Measurements from ENCODE around the gene SCG5.
A peak's percentile ranks its signal among the peaks of the same experiment; 100 is the strongest.

SCG5 gene

GRCh38 chr15:32651229-32651837 lies 9.8 kb downstream of the SCG5 start:
- H3K9me3 Mint-ChIP-seq, result no peaks in the 10 kb centered on the region

GRCh38 chr15:32652178-32652577 lies 10.7 kb downstream of the SCG5 start:
- H3K9me3 Mint-ChIP-seq, result no peaks in the 10 kb centered on the region
- H3K4me1 Mint-ChIP-seq, result no peaks in the 10 kb centered on the region
- no peak overlapping the region for H3K27ac Mint-ChIP-seq
- H3K36me3 Mint-ChIP-seq, result peaks cover 11% of the 10 kb centered on the region
- DNase-seq (ENCODE audit: low spot score in 2 of 2), result no peak
- H3K4me3 Mint-ChIP-seq, result no peak overlapping the region
- no peak for ATAC-seq

More at GRCh38 chr15:32651229-32651837, 9.8 kb downstream of the SCG5 start:
- peak; percentile 20 to 68 for DNase-seq (ENCODE audit: low spot score in 2 of 2)
- peak; percentile 65 for ATAC-seq
- H3K4me1 Mint-ChIP-seq, result no peaks in the 10 kb centered on the region
- peaks cover 11% of the 10 kb centered on the region for H3K36me3 Mint-ChIP-seq
- H3K4me3 Mint-ChIP-seq, result no peak overlapping the region
- H3K27ac Mint-ChIP-seq, result no peak overlapping the region

GRCh38 chr15:32656091-32656490 lies 14.6 kb downstream of the SCG5 start:
- no peak for ATAC-seq
- H3K9me3 Mint-ChIP-seq, result no peaks in the 10 kb centered on the region
- no peak for DNase-seq (ENCODE audit: low spot score in 2 of 2)
- H3K4me1 Mint-ChIP-seq, result peaks cover 7% of the 10 kb centered on the region
- no peaks in the 10 kb centered on the region for H3K36me3 Mint-ChIP-seq
- H3K27ac Mint-ChIP-seq, result no peak overlapping the region
- no peak overlapping the region for H3K4me3 Mint-ChIP-seq

DNA sequence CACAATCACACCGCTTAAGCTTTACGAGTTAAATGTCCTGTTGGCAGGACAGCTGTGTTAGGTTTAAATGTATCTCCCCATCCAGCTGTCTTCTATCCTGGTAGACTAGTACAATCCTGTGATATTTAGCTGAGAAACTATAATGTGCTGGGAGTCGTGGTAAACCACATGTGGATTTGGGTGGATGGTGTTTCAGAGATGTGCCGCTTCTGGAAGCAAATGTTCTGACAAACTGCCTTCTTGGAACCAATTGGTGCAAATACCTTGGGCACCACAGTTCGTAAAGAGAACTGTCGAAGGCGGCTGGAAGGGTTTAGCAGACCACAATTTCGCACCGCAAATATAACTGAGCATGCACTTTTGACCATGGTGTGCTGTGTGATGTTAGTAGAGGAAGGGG lies 15.0 kb downstream of the SCG5 start:
- Mint-ChIP-seq H3K4me3 (no peak overlapping the region), H3K27ac (no peak overlapping the region), H3K36me3 (no peaks in the 10 kb centered on the region), H3K4me1 (peaks cover 7% of the 10 kb centered on the region), H3K9me3 (no peaks in the 10 kb centered on the region)
- ATAC-seq, result no peak
- DNase-seq (ENCODE audit: low spot score in 2 of 2), result no peak

- DNase-seq (ENCODE audit: low spot score in 2 of 2) (no peak), ATAC-seq (peak; percentile 42)
- Mint-ChIP-seq H3K9me3 (no peaks in the 10 kb centered on the region), H3K4me3 (no peak overlapping the region), H3K4me1 (peaks cover 9% of the 10 kb centered on the region), H3K27ac (peak overlapping the region; percentile 15), H3K36me3 (no peaks in the 10 kb centered on the region)
Measured at GRCh38 chr15:32657198-32657883, 15.8 kb downstream of the SCG5 start.

- ATAC-seq (no peak), DNase-seq (ENCODE audit: low spot score in 2 of 2) (no peak)
- Mint-ChIP-seq H3K9me3 (no peaks in the 10 kb centered on the region), H3K36me3 (no peaks in the 10 kb centered on the region), H3K27ac (peak overlapping the region; percentile 15), H3K4me1 (peaks cover 15% of the 10 kb centered on the region), H3K4me3 (no peak overlapping the region)
Measured at GRCh38 chr15:32657941-32658340, 16.4 kb downstream of the SCG5 start.

GRCh38 chr15:32659340-32660155 lies 18.0 kb downstream of the SCG5 start:
- H3K27ac Mint-ChIP-seq, result no peak overlapping the region
- peaks cover 15% of the 10 kb centered on the region for H3K4me1 Mint-ChIP-seq
- no peak overlapping the region for H3K4me3 Mint-ChIP-seq
- ATAC-seq, result no peak
- no peak for DNase-seq (ENCODE audit: low spot score in 2 of 2)
- H3K36me3 Mint-ChIP-seq, result no peaks in the 10 kb centered on the region
- H3K9me3 Mint-ChIP-seq, result no peaks in the 10 kb centered on the region

DNA sequence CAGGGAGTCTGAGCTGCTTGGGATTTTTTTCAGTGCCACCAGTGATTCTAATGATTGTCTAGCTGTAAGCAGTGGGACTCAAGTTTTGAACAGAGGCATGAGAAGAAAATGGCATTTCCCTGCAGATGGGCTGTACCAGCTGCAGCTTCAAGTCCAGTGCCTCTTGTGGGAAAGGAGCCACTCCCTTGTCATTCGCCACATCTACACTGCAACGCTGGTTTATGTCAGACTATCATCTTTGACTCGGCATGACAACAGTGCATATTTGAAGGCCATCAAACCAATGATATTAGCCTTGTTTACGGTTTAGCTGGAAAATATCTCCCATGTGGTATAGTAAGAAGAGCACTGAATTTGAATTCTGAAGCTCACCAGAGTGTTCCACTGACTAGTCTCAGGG lies 22.2 kb downstream of the SCG5 start:
- Mint-ChIP-seq H3K4me1 (peaks cover 8% of the 10 kb centered on the region), H3K9me3 (no peaks in the 10 kb centered on the region), H3K27ac (no peak overlapping the region), H3K4me3 (no peak overlapping the region), H3K36me3 (no peaks in the 10 kb centered on the region)
- DNase-seq (ENCODE audit: low spot score in 2 of 2) (no peak), ATAC-seq (no peak)

GRCh38 chr15:32664796-32665195 lies 23.3 kb downstream of the SCG5 start:
- H3K4me3 Mint-ChIP-seq, result no peak overlapping the region
- H3K27ac Mint-ChIP-seq, result no peak overlapping the region
- H3K9me3 Mint-ChIP-seq, result no peaks in the 10 kb centered on the region
- no peak for ATAC-seq
- DNase-seq (ENCODE audit: low spot score in 2 of 2), result no peak
- peaks cover 8% of the 10 kb centered on the region for H3K4me1 Mint-ChIP-seq
- H3K36me3 Mint-ChIP-seq, result no peaks in the 10 kb centered on the region

DNA sequence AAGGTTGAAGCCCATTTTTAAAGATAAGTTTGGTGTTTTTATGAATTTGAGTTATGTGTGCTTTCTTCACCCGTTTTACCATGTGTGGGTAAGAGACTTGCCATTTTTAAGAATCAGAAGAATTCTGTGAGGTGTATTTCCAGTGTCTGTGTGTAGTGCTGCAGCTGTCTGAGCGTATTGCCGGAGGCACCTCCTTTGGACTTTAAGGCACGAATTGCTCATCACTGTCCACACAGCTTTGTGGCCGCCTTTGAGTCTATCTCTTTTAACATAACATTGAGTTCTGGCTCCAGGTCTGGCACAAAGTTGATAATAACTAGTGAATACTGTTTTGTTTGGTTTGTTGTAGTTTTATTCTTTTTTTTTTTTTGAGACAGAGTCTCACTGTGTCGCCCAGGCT lies 25.8 kb downstream of the SCG5 start:
- no peak for ATAC-seq
- Mint-ChIP-seq H3K27ac (peak overlapping the region; percentile 34), H3K4me3 (no peak overlapping the region), H3K4me1 (peaks cover 7% of the 10 kb centered on the region), H3K36me3 (no peaks in the 10 kb centered on the region), H3K9me3 (no peaks in the 10 kb centered on the region)
- DNase-seq (ENCODE audit: low spot score in 2 of 2), result no peak

- Mint-ChIP-seq H3K27ac (no peak overlapping the region), H3K4me3 (no peak overlapping the region), H3K4me1 (no peaks in the 10 kb centered on the region), H3K36me3 (no peaks in the 10 kb centered on the region), H3K9me3 (no peaks in the 10 kb centered on the region)
- ATAC-seq, result no peak
- no peak for DNase-seq (ENCODE audit: low spot score in 2 of 2)
Measured at GRCh38 chr15:32668942-32669341, 27.4 kb downstream of the SCG5 start.

GRCh38 chr15:32669896-32670611 lies 28.5 kb downstream of the SCG5 start:
- no peak for ATAC-seq
- no peaks in the 10 kb centered on the region for H3K4me1 Mint-ChIP-seq
- no peak overlapping the region for H3K27ac Mint-ChIP-seq
- no peak overlapping the region for H3K4me3 Mint-ChIP-seq
- H3K9me3 Mint-ChIP-seq, result no peaks in the 10 kb centered on the region
- DNase-seq (ENCODE audit: low spot score in 2 of 2), result no peak
- no peaks in the 10 kb centered on the region for H3K36me3 Mint-ChIP-seq

GRCh38 chr15:32670623-32671022 lies 29.1 kb downstream of the SCG5 start:
- Mint-ChIP-seq H3K36me3 (no peaks in the 10 kb centered on the region), H3K27ac (no peak overlapping the region), H3K4me3 (no peak overlapping the region), H3K4me1 (no peaks in the 10 kb centered on the region), H3K9me3 (no peaks in the 10 kb centered on the region)
- no peak for ATAC-seq
- no peak for DNase-seq (ENCODE audit: low spot score in 2 of 2)

- H3K27ac Mint-ChIP-seq, result no peak overlapping the region
- H3K36me3 Mint-ChIP-seq, result no peaks in the 10 kb centered on the region
- no peaks in the 10 kb centered on the region for H3K4me1 Mint-ChIP-seq
- no peak for DNase-seq (ENCODE audit: low spot score in 2 of 2)
- no peaks in the 10 kb centered on the region for H3K9me3 Mint-ChIP-seq
- H3K4me3 Mint-ChIP-seq, result no peak overlapping the region
- no peak for ATAC-seq
Measured at GRCh38 chr15:32671339-32672325, 30.1 kb downstream of the SCG5 start.

Data from stimulated activated effector memory CD8-positive, alpha-beta T cell treated with anti-CD3 and anti-CD28 coated beads, Interleukin-12 subunit alpha, Interleukin-12 subunit beta, amount 100 ng/mL, for 72 hours (primary cell).